Measurements from ENCODE around the gene CASP10. TPM values are rescaled to one million over a fixed set of nuclear protein-coding genes. Genes with fewer than 3 reads are reported as not detected.

The CASP10 gene
- total and polyA plus RNA-seq, 9 of the 15 experiments (the other 6 are each of a cell fraction or from before 2014, with no cell fraction given) = 7.1 to 20.4 (median 10.8) TPM

DNA sequence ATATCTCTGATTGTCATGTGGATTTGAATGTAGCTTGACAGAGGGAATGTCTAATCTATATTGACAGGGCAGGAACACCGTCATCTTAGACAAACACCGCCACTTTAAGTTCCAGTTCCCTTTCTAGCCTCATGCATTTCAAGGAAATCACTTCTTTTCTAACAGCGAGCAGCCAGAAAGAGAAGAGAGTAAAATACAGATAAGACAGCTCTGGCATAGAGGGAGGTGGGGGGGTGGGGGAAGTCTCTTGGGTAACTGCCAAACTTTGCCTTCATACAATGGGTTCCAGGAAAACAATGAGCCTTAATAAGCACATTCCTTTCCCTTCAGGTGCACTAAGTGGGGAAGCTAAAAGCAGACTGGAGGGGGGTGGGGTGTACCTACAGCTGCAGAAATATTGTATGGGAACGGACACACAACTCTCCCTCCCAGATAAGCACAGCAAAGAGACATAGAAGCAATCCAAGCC lies 37.2 kb downstream of the CASP10 start (continued):
- TF ChIP-seq CC2D1A (IDR thresholded peaks at IDR 0.05) (peak; percentile 25; the same call in 1 of the 2 replicates), TEAD2 (tag; IDR thresholded peaks at IDR 0.05) (no peak), KHSRP (IDR thresholded peaks at IDR 0.05) (no peak), DLX4 (CRISPR knock-in tag; IDR thresholded peaks at IDR 0.05) (no peak), KDM1A (IDR thresholded peaks at IDR 0.05) (peak; percentile 92), ZNF217 (CRISPR knock-in tag; IDR thresholded peaks at IDR 0.05) (no peak), ZNF165 (CRISPR knock-in tag; IDR thresholded peaks at IDR 0.05; ENCODE audit: borderline replicate concordance) (no peak), HCFC1 (IDR thresholded peaks at IDR 0.05; ENCODE audit: low read depth, low read length) (no peak), IRF9 (tag; IDR thresholded peaks at IDR 0.05) (no peak), HMG20A (CRISPR knock-in tag; conservative IDR thresholded peaks at IDR 0.05) (no peak), CBX5 (IDR thresholded peaks at IDR 0.05; ENCODE audit: borderline replicate concordance, low read depth) (no peak), KAT8 (IDR thresholded peaks at IDR 0.05; ENCODE audit: low read depth) (no peak), FUS (optimal IDR thresholded peaks at IDR 0.05; ENCODE audit: low read depth, low read length) (no peak), ZNF143 (CRISPR knock-in tag; IDR thresholded peaks at IDR 0.05) (no peak), ZBTB17 (CRISPR knock-in tag; IDR thresholded peaks at IDR 0.05) (no peak), KDM2B (CRISPR knock-in tag; IDR thresholded peaks at IDR 0.05) (no peak), GATAD2B (IDR thresholded peaks at IDR 0.05; ENCODE audit: borderline replicate concordance) (0 out of 2 replicates have a peak, but pooled peaks have one; percentile 35), HINFP (tag; conservative IDR thresholded peaks at IDR 0.05; ENCODE audit: low read depth) (no peak), MCM5 (IDR thresholded peaks at IDR 0.05; ENCODE audit: low read depth) (no peak), ZBTB5 (IDR thresholded peaks at IDR 0.05) (no peak)
- TF ChIP-seq, protein P1, sequence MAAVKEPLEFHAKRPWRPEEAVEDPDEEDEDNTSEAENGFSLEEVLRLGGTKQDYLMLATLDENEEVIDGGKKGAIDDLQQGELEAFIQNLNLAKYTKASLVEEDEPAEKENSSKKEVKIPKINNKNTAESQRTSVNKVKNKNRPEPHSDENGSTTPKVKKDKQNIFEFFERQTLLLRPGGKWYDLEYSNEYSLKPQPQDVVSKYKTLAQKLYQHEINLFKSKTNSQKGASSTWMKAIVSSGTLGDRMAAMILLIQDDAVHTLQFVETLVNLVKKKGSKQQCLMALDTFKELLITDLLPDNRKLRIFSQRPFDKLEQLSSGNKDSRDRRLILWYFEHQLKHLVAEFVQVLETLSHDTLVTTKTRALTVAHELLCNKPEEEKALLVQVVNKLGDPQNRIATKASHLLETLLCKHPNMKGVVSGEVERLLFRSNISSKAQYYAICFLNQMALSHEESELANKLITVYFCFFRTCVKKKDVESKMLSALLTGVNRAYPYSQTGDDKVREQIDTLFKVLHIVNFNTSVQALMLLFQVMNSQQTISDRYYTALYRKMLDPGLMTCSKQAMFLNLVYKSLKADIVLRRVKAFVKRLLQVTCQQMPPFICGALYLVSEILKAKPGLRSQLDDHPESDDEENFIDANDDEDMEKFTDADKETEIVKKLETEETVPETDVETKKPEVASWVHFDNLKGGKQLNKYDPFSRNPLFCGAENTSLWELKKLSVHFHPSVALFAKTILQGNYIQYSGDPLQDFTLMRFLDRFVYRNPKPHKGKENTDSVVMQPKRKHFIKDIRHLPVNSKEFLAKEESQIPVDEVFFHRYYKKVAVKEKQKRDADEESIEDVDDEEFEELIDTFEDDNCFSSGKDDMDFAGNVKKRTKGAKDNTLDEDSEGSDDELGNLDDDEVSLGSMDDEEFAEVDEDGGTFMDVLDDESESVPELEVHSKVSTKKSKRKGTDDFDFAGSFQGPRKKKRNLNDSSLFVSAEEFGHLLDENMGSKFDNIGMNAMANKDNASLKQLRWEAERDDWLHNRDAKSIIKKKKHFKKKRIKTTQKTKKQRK (IDR thresholded peaks at IDR 0.05; ENCODE audit: borderline replicate concordance, low read depth, low read length) = no peak
- TF ChIP-seq, protein P2, sequence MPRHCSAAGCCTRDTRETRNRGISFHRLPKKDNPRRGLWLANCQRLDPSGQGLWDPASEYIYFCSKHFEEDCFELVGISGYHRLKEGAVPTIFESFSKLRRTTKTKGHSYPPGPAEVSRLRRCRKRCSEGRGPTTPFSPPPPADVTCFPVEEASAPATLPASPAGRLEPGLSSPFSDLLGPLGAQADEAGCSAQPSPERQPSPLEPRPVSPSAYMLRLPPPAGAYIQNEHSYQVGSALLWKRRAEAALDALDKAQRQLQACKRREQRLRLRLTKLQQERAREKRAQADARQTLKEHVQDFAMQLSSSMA (CRISPR knock-in tag; IDR thresholded peaks at IDR 0.05) = no peak

Measured in K562 (cell line).